M059J (cell line): ENCODE data around the gene PCDHGB7. TPM values are rescaled to one million over a fixed set of nuclear protein-coding genes. Genes with fewer than 3 reads are reported as not detected.
"Not testable (repeated sequence)": the region's sequence is repeated elsewhere in the genome, so short reads cannot be mapped to it uniquely, and the experiment has no call there.

ENCODE experiments used
- DNase-seq: peaks from one replicate; pipeline ENCODE4 v3.0.0-alpha.2; 2012; ENCODE audit warnings: low read depth
- total RNA-seq: library from RNA; depleted of rRNA; stranded (reverse); fragments of >200 nt; shearing (Covaris generic); gene quantifications from 2 replicates; pipeline ENCODE4 v1.2.3, GENCODE V29; 2014; rRNA removed

PCDHGB7 gene
- total RNA-seq, 1 experiment from 2014 or later = 7.1 TPM

DNA sequence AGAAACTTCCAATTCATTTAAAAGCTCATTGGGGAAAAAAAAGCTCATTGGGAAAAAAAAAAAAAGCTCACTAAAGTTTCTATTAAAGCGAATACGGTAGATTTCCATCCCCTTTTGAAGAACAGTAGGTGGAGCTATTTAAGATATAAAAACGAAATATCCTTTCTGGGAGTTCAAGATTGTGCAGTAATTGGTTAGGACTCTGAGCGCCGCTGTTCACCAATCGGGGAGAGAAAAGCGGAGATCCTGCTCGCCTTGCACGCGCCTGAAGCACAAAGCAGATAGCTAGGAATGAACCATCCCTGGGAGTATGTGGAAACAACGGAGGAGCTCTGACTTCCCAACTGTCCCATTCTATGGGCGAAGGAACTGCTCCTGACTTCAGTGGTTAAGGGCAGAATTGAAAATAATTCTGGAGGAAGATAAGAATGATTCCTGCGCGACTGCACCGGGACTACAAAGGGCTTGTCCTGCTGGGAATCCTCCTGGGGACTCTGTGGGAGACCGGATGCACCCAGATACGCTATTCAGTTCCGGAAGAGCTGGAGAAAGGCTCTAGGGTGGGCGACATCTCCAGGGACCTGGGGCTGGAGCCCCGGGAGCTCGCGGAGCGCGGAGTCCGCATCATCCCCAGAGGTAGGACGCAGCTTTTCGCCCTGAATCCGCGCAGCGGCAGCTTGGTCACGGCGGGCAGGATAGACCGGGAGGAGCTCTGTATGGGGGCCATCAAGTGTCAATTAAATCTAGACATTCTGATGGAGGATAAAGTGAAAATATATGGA is 13.0 kb downstream of the PCDHGB7 start, which contains the start of gene PCDHGA12:
Gene PCDHGA12 (plus strand): TSS at position 176 of the 782 bp plus-strand sequence. CDS start 253 bp downstream, at position 429.
- no peak for DNase-seq

- no peak for DNase-seq
These were observed 13.8 kb downstream of the PCDHGB7 start for GRCh38 chr5:141431286-141431685.

- DNase-seq = not testable (repeated sequence)
These were observed 14.8 kb downstream of the PCDHGB7 start for GRCh38 chr5:141432308-141432707.

GRCh38 chr5:141432726-141433125 is 15.2 kb downstream of the PCDHGB7 start:
- not testable (repeated sequence) for DNase-seq

- DNase-seq = no peak
These were observed 16.5 kb downstream of the PCDHGB7 start for GRCh38 chr5:141434006-141434405.

DNA sequence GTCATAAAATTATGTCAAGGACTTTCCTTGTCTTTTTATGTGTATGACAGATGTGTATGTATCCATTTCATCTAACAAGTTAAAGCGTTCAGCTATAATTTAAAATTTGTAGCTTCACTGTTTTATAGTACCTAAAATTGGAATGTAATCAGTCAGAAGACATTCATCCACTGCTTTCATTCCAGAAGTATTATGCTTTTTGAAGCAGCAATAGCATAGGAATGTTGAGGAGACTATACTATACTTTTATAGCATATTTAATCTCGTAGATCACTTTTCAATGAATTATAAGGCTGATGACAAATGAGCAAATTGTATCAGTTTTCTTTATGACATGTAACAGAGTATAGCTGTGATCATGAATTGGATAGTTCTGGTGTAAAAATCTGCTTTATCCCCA is 19.7 kb downstream of the PCDHGB7 start:
- DNase-seq = no peak

DNA sequence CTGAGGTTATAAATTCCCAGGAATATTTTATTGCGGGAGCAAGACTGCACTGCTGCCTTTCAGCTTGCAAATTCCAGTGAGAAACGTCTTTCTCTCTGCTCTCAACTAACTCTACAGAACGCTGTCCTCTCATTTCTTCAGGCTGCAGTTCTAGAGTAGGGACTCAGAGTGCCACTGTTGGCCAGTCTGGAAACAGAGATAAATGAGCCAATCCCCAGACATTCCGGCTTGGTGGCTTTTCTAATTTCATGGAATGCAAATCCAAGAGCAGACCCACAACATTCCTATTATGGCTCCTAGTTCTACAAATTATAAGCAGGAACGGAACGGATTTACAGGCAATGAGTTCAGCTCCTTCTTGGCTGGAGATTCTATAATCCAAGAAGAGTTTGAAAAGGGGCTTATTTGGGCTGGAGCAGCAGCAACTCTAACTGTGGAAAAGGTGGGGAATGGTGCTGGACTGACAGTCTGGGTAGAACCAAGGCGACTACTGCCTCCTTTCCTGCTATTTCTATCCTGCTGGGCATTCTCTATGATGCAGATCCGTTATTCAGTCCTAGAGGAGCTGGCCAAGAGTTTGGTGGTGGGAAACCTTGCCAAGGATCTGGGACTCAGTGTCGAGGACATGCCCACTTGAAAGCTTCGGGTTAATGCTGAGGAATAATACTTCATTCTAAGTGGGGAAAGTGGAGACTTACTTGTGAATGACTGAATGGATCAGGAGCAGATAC is 22.1 kb downstream of the PCDHGB7 start:
- peak; percentile 7 for DNase-seq

GRCh38 chr5:141440341-141440740 is 22.9 kb downstream of the PCDHGB7 start:
- DNase-seq = no peak

DNA sequence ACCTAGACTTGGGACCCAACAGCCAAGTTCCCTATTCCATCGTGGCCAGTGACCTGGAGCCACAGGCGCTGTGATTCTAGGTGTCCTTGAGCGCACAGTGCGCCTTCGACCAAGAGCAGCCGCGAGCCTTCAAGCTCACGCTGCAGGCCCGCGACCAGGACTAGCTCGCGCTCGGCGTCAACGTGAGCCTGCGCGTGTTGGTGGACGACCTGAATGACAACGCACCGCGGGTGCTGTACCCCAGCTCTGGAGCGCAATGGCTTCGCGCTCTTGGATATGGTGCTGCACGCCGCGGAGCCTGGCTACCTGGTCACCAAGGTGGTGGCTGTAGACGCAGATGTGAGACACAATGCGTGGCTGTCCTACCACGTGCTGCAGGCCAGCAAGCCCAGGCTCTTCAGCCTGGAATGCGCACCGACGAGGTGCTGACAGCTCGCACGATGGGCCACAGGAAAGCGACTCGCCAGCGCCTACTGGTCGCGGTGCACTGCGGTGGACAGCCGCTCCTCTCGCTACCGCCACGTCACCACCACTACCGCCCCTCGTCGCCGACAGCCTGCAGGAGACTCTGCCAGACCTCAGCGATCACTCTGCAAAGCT is 24.2 kb downstream of the PCDHGB7 start:
- DNase-seq = no peak

DNA sequence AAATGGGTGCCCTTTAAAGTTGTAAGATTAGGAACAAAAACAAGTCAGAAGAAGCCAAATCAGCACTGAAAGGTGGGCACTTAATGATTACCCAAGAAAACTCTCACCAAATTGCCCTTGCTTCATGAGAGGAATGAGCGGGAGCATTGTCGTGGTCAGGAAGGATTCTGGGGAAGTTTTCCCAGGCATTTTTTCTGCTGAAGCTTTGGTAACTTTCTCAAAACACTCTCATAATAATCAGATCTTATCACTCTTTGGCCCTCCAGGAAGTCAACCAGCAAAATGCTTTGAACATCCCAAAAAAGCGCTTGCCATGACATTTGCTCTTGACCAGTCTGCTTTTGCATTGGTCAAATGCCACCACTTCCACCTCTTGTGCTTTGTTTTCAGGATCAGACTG is 47.9 kb downstream of the PCDHGB7 start:
- DNase-seq = peak; percentile 55

Other genes with a start within 250 kb of the PCDHGB7 start
- gene PCDHB7, start 245.0 kb upstream of the PCDHGB7 start, total RNA-seq = 1.7 and 2.1 TPM in 2 replicates
- gene PCDHB8, start 239.9 kb upstream of the PCDHGB7 start, total RNA-seq = 0.98 and 3.8 TPM in 2 replicates
- gene PCDHB16, start 235.3 kb upstream of the PCDHGB7 start, total RNA-seq = 3.0 and 8.6 TPM in 2 replicates
- gene PCDHB9, start 230.5 kb upstream of the PCDHGB7 start, total RNA-seq = 1.6 and 9.3 TPM in 2 replicates
- gene PCDHB10, start 225.3 kb upstream of the PCDHGB7 start, total RNA-seq = 0.49 and 1.3 TPM in 2 replicates
- gene PCDHB11, start 218.1 kb upstream of the PCDHGB7 start, total RNA-seq = 0.25 and 0.49 TPM in 2 replicates
- 1.7 and 2.6 TPM in 2 replicates for gene PCDHB12, start 209.0 kb upstream of the PCDHGB7 start, total RNA-seq
- gene PCDHB13, start 203.8 kb upstream of the PCDHGB7 start, total RNA-seq = 0.39 and 0.42 TPM in 2 replicates
- gene PCDHB14, start 194.3 kb upstream of the PCDHGB7 start, total RNA-seq = 0.44 and 1.9 TPM in 2 replicates
- gene PCDHB15, start 172.3 kb upstream of the PCDHGB7 start, total RNA-seq = 0.17 TPM in 1 of 2 replicates, not detected in the other
- gene SLC25A2, start 113.6 kb upstream of the PCDHGB7 start, total RNA-seq = 0.05 TPM in 1 of 2 replicates, not detected in the other
- 52.8 and 84.2 TPM in 2 replicates for gene TAF7, start 96.9 kb upstream of the PCDHGB7 start, total RNA-seq
- gene PCDHGA1, start 87.2 kb upstream of the PCDHGB7 start, total RNA-seq = 0.71 and 0.89 TPM in 2 replicates
- 0.22 and 0.32 TPM in 2 replicates for gene PCDHGA2, start 78.9 kb upstream of the PCDHGB7 start, total RNA-seq
- gene PCDHGA3, start 73.8 kb upstream of the PCDHGB7 start, total RNA-seq = 0.49 TPM in 1 of 2 replicates, not detected in the other
- gene PCDHGB1, start 67.6 kb upstream of the PCDHGB7 start, total RNA-seq = 3.3 and 4.9 TPM in 2 replicates
- gene PCDHGA4, start 62.7 kb upstream of the PCDHGB7 start, total RNA-seq = 0.17 and 0.91 TPM in 2 replicates
- 0.25 and 0.57 TPM in 2 replicates for gene PCDHGB2, start 57.7 kb upstream of the PCDHGB7 start, total RNA-seq
- 0.02 and 0.10 TPM in 2 replicates for gene PCDHGA5, start 53.5 kb upstream of the PCDHGB7 start, total RNA-seq
- 0.49 and 0.54 TPM in 2 replicates for gene PCDHGB3, start 47.4 kb upstream of the PCDHGB7 start, total RNA-seq
- 0.07 and 1.1 TPM in 2 replicates for gene PCDHGA6, start 43.8 kb upstream of the PCDHGB7 start, total RNA-seq
- 0.17 TPM in 1 of 2 replicates, not detected in the other for gene PCDHGA7, start 34.9 kb upstream of the PCDHGB7 start, total RNA-seq
- not detected in 2 replicates for gene PCDHGB4, start 30.0 kb upstream of the PCDHGB7 start, total RNA-seq
- gene PCDHGA8, start 25.0 kb upstream of the PCDHGB7 start, total RNA-seq = 0.07 TPM in 1 of 2 replicates, not detected in the other
- not detected in 2 replicates for gene PCDHGB5, start 19.7 kb upstream of the PCDHGB7 start, total RNA-seq
- 0.02 and 0.17 TPM in 2 replicates for gene PCDHGA9, start 14.9 kb upstream of the PCDHGB7 start, total RNA-seq
- gene PCDHGB6, start 9.7 kb upstream of the PCDHGB7 start, total RNA-seq = 0.02 TPM in 1 of 2 replicates, not detected in the other
- gene PCDHGA10, start 4.7 kb upstream of the PCDHGB7 start, total RNA-seq = 0.71 and 0.89 TPM in 2 replicates
- 0.05 TPM in 1 of 2 replicates, not detected in the other for gene PCDHGA11, start 3.4 kb downstream of the PCDHGB7 start, total RNA-seq
- 0.39 TPM in 1 of 2 replicates, not detected in the other for gene PCDHGA12, start 12.8 kb downstream of the PCDHGB7 start, total RNA-seq
- gene PCDHGC3, start 58.3 kb downstream of the PCDHGB7 start, total RNA-seq = 41.3 and 88.4 TPM in 2 replicates
- 0.25 and 0.69 TPM in 2 replicates for gene PCDHGC4, start 67.4 kb downstream of the PCDHGB7 start, total RNA-seq
- 2.0 and 2.2 TPM in 2 replicates for gene PCDHGC5, start 71.4 kb downstream of the PCDHGB7 start, total RNA-seq
- 32.8 and 77.0 TPM in 2 replicates for gene DIAPH1, start 201.3 kb downstream of the PCDHGB7 start, total RNA-seq
- 78.2 and 88.4 TPM in 2 replicates for gene HDAC3, start 219.2 kb downstream of the PCDHGB7 start, total RNA-seq
- gene RELL2, start 219.3 kb downstream of the PCDHGB7 start, total RNA-seq = 8.3 and 9.0 TPM in 2 replicates
- 11.0 and 18.5 TPM in 2 replicates for gene FCHSD1, start 233.7 kb downstream of the PCDHGB7 start, total RNA-seq